Neural progenitor cell (in vitro differentiated cells): ENCODE results near the gene SFSWAP. TPM values are rescaled to one million over a fixed set of nuclear protein-coding genes. Genes with fewer than 3 reads are reported as not detected.

Experiments used
- DNase-seq: peaks from one replicate; pipeline ENCODE4 v3.0.0-alpha.2; 2016; ENCODE audit warnings: low spot score
- H2AFZ ChIP-seq: fragments of 200-600 bp; sonication (generic); replicated peaks from 2 replicates; pipeline ENCODE4 v1.6.1; 2016; ENCODE audit warnings: antibody characterized with exemption
- H3F3A ChIP-seq: fragments of 200-600 bp; sonication (generic); 2 replicates; pipeline ENCODE4 v1.6.1; 2016; ENCODE audit warnings: antibody characterized with exemption, low read depth
- H3K27ac ChIP-seq: fragments of 200-600 bp; sonication (generic); 2 replicates; pipeline ENCODE4 v1.5.1; 2016; ENCODE audit warnings: mild to moderate bottlenecking
- H3K27me3 ChIP-seq: fragments of 200-600 bp; sonication (generic); 2 replicates; pipeline ENCODE4 v1.6.1; 2016; ENCODE audit warnings: mild to moderate bottlenecking, moderate library complexity
- H3K36me3 ChIP-seq: fragments of 200-600 bp; sonication (generic); 2 replicates; pipeline ENCODE4 v1.5.1; 2016
- H3K4me1 ChIP-seq: fragments of 200-600 bp; sonication (generic); 2 replicates; pipeline ENCODE4 v1.6.1; 2016; ENCODE audit warnings: mixed run types
- H3K4me2 ChIP-seq: fragments of 200-600 bp; sonication (generic); 2 replicates; pipeline ENCODE4 v1.6.1; 2016
- H3K4me3 ChIP-seq: fragments of 200-600 bp; sonication (generic); 2 replicates; pipeline ENCODE4 v1.5.1; 2016
- H3K79me2 ChIP-seq: fragments of 200-600 bp; sonication (generic); 2 replicates; pipeline ENCODE4 v1.6.1; 2016; ENCODE audit warnings: low read depth
- H3K9ac ChIP-seq: fragments of 200-600 bp; sonication (generic); 2 replicates; pipeline ENCODE4 v1.6.1; 2016
- H3K9me3 ChIP-seq: fragments of 200-600 bp; sonication (generic); 2 replicates; pipeline ENCODE4 v1.5.1; 2016; ENCODE audit warnings: low read depth
- H4K20me1 ChIP-seq: fragments of 200-600 bp; sonication (generic); 2 replicates; pipeline ENCODE4 v1.6.1; 2016; ENCODE audit warnings: low read depth
- H3K27ac Mint-ChIP-seq: 3 replicates; pipeline ENCODE4 v1.8.0; 2021; ENCODE audit warnings: mixed read lengths
- H3K27me3 Mint-ChIP-seq: 2 replicates; pipeline ENCODE4 v1.8.0; 2022; ENCODE audit warnings: low read depth, mild to moderate bottlenecking, inconsistent platforms, moderate library complexity, mixed read lengths; ENCODE audit not compliant: insufficient read depth
- H3K36me3 Mint-ChIP-seq: 3 replicates; pipeline ENCODE4 v1.8.0; 2021; ENCODE audit warnings: mixed read lengths
- H3K4me1 Mint-ChIP-seq: 3 replicates; pipeline ENCODE4 v1.8.0; 2021; ENCODE audit warnings: mixed read lengths
- H3K4me3 Mint-ChIP-seq: 3 replicates; pipeline ENCODE4 v1.8.0; 2021; ENCODE audit warnings: mild to moderate bottlenecking, moderate library complexity, mixed read lengths
- H3K9me3 Mint-ChIP-seq: 3 replicates; pipeline ENCODE4 v1.8.0; 2020; ENCODE audit warnings: mixed read lengths
- EZH2 ChIP-seq: fragments of 200-600 bp; sonication (generic); IDR thresholded peaks from 2 replicates; pipeline ENCODE4 v1.6.1; 2017; ENCODE audit warnings: antibody characterized with exemption, mild to moderate bottlenecking, moderate library complexity
- EZH2phosphoT487 ChIP-seq: fragments of 200-600 bp; sonication (generic); IDR thresholded peaks from 2 replicates; pipeline ENCODE4 v1.6.1; 2017; ENCODE audit warnings: antibody characterized with exemption
- total RNA-seq: library from RNA; depleted of rRNA; stranded (reverse); fragments of >200 nt; gene quantifications from 2 replicates; pipeline ENCODE4 v1.2.3, GENCODE V29; 2015; ENCODE audit warnings: low replicate concordance
- TF ChIP-seq, protein P1 (sequence below): fragments of 200-600 bp; sonication (generic); IDR thresholded peaks from 2 replicates; pipeline ENCODE4 v1.5.1; 2017; ENCODE audit warnings: antibody characterized with exemption, mild to moderate bottlenecking

Gene SFSWAP
- total RNA-seq, 1 donor from 2014 or later: 37.0 TPM

DNA sequence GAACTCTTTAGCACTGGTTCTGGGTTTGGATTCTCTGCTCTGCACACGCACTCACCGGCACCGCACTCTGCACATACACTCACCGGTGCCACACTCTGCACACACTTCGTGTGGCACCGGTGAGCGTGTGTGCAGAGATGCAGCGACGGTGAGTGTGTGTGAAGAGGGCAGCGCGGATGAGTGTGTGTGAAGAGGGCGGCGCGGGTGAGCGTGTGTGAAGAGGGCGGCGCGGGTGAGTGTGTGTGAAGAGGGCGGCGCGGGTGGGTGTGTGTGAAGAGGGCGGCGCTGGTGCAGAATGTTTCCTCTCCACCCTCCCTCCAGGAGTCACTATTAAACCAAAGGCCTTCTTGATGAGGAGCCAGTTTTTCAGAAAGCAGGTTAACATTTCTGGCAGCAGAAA is 68.1 kb downstream of the SFSWAP start:
- Histone ChIP-seq H3K9ac (no peak overlapping the region), H4K20me1 (peaks cover 3% of the 10 kb centered on the region), H3K4me2 (no peak overlapping the region), H3K4me1 (peaks cover 16% of the 10 kb centered on the region), H3K27ac (no peak overlapping the region), H3K9me3 (no peaks in the 10 kb centered on the region), H2AFZ (no peak overlapping the region), H3K79me2 (no peaks in the 10 kb centered on the region), H3K36me3 (peaks cover 9% of the 10 kb centered on the region), H3F3A (peaks cover 14% of the 10 kb centered on the region), H3K4me3 (no peak overlapping the region), H3K27me3 (no peaks in the 10 kb centered on the region)
- Mint-ChIP-seq H3K36me3 (peaks cover 21% of the 10 kb centered on the region), H3K4me1 (peaks cover 12% of the 10 kb centered on the region), H3K4me3 (no peak overlapping the region), H3K27me3 (no peaks in the 10 kb centered on the region), H3K9me3 (no peaks in the 10 kb centered on the region), H3K27ac (no peak overlapping the region)
- no peak for DNase-seq
- TF ChIP-seq EZH2phosphoT487 (no peak), EZH2 (no peak)
- TF ChIP-seq, protein P1, sequence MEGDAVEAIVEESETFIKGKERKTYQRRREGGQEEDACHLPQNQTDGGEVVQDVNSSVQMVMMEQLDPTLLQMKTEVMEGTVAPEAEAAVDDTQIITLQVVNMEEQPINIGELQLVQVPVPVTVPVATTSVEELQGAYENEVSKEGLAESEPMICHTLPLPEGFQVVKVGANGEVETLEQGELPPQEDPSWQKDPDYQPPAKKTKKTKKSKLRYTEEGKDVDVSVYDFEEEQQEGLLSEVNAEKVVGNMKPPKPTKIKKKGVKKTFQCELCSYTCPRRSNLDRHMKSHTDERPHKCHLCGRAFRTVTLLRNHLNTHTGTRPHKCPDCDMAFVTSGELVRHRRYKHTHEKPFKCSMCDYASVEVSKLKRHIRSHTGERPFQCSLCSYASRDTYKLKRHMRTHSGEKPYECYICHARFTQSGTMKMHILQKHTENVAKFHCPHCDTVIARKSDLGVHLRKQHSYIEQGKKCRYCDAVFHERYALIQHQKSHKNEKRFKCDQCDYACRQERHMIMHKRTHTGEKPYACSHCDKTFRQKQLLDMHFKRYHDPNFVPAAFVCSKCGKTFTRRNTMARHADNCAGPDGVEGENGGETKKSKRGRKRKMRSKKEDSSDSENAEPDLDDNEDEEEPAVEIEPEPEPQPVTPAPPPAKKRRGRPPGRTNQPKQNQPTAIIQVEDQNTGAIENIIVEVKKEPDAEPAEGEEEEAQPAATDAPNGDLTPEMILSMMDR: no peak

DNA sequence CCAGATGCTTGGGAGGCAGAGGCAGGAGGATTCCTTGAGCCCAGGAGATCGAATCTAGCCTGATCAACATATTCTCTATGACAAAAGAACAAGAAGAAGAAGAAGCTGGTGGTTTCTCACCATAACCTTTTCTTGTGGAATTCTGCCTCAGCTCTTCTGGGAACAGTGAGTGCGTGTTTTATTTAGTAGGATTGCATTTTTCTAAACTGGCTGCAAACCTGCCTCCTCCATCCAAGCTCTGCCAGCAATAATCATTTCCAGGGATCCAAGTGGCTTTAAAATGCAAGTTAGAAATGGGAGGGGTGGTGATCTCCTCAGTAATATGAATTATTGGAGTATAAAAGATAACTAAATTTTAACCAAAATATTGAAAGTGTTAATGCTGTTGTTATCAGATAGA is 71.2 kb downstream of the SFSWAP start:
- peaks cover 2% of the 10 kb centered on the region for H3K4me1 ChIP-seq
- H3K79me2 ChIP-seq: no peaks in the 10 kb centered on the region
- H3K4me3 Mint-ChIP-seq: no peak overlapping the region
- peaks cover 2% of the 10 kb centered on the region for H3F3A ChIP-seq
- DNase-seq: no peak
- TF ChIP-seq EZH2: no peak
- TF ChIP-seq, protein P1: no peak
- no peak for TF ChIP-seq EZH2phosphoT487
- H3K27ac ChIP-seq: no peak overlapping the region
- no peaks in the 10 kb centered on the region for H3K9me3 ChIP-seq
- peaks cover 9% of the 10 kb centered on the region for H3K36me3 ChIP-seq
- H3K9ac ChIP-seq: no peak overlapping the region
- peaks cover 2% of the 10 kb centered on the region for H3K27me3 Mint-ChIP-seq
- H3K9me3 Mint-ChIP-seq: no peaks in the 10 kb centered on the region
- peaks cover 7% of the 10 kb centered on the region for H4K20me1 ChIP-seq
- peaks cover 24% of the 10 kb centered on the region for H3K4me1 Mint-ChIP-seq
- H3K27ac Mint-ChIP-seq: no peak overlapping the region
- peaks cover 29% of the 10 kb centered on the region for H3K36me3 Mint-ChIP-seq
- no peak overlapping the region for H2AFZ ChIP-seq
- H3K4me3 ChIP-seq: no peak overlapping the region
- no peak overlapping the region for H3K4me2 ChIP-seq
- no peaks in the 10 kb centered on the region for H3K27me3 ChIP-seq

DNA sequence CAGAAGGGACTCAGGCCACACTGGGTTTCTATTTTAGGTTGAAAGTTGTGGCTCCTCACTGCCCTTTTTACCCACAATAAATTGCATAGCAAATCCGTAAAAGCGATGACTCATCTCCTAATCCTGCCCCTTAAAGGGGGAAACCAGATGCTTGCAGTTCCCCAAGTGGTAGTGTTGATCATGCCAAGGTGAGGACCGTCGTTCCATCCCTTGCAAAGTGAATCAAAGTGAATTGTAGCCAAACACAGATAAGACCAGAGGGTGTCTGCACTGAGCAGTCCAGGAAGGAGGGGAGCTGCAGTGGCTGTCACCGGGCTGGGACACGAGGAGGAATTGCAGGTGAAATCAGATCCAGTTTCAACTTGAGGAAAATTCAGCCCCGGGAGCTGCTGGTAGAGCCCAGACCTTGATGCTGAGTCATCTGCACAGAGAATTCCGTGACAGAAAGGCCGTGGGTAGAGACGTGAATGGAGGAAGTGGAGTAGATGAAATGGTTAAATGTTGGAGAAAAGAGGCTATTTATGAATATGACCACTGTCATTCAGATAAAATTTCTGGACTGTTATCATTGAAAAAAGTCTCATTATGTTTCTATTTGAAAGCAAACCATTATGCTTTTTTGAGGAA is 73.1 kb downstream of the SFSWAP start:
- H3K4me1 Mint-ChIP-seq: peaks cover 24% of the 10 kb centered on the region
- peaks cover 2% of the 10 kb centered on the region for H3K27me3 Mint-ChIP-seq
- TF ChIP-seq, protein P1: no peak
- TF ChIP-seq EZH2phosphoT487 (no peak), EZH2 (no peak)
- H3K4me3 Mint-ChIP-seq: peak overlapping the region; percentile 39
- Histone ChIP-seq H3K4me2 (no peak overlapping the region), H3K9ac (no peak overlapping the region), H3F3A (peaks cover 2% of the 10 kb centered on the region), H3K79me2 (no peaks in the 10 kb centered on the region), H3K4me1 (peaks cover 2% of the 10 kb centered on the region), H3K4me3 (no peak overlapping the region), H4K20me1 (peaks cover 7% of the 10 kb centered on the region), H3K27ac (no peak overlapping the region), H3K27me3 (no peaks in the 10 kb centered on the region), H2AFZ (no peak overlapping the region), H3K9me3 (no peaks in the 10 kb centered on the region), H3K36me3 (peaks cover 3% of the 10 kb centered on the region)
- H3K9me3 Mint-ChIP-seq: no peaks in the 10 kb centered on the region
- H3K27ac Mint-ChIP-seq: no peak overlapping the region
- DNase-seq: no peak
- peaks cover 20% of the 10 kb centered on the region for H3K36me3 Mint-ChIP-seq
